Urothelium cell line (cell line): ENCODE measurements around the gene ACTN1.

Experiments used
- DNase-seq: peaks from one replicate; pipeline ENCODE4 v3.0.0; 2011; ENCODE audit warnings: low spot score, mixed read lengths
- FAIRE-seq: peaks from 2 replicates; lab custom pipeline; 2011; peaks lifted over from hg19 to GRCh38; lab: Jason Lieb, UNC

ACTN1 gene

DNA sequence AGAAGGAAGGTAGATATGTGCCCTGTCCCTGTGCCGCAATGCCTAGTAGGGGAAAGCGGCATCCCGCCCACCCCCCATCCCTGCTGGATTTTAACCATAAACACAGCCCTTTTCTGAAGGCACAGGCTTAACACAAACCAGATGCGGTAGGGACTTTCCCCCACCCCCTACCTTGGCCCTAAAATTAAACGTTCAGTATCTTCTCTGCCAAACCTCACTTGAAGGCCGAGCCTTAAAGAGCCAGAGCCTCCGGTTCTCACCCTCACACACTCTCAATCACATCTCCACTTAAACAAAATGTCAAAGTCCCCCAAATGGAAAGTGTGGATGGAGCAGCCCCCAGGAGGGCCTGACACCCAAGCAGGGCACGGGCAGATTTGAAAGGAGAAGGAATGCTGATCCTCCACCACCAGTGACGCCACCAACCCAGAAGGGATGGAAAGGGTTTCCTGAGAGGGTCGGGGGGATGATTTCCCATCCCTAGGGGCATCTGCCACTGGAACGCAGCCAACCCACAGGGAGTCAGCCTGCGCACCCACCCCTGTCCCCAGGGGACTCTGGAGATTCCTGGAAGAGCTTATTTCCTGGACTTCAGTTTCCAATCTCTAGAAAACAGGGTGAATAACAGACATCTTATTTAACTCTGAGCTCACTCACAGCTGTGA, 26.4 kb downstream of the ACTN1 start:
- DNase-seq: no peak

DNA sequence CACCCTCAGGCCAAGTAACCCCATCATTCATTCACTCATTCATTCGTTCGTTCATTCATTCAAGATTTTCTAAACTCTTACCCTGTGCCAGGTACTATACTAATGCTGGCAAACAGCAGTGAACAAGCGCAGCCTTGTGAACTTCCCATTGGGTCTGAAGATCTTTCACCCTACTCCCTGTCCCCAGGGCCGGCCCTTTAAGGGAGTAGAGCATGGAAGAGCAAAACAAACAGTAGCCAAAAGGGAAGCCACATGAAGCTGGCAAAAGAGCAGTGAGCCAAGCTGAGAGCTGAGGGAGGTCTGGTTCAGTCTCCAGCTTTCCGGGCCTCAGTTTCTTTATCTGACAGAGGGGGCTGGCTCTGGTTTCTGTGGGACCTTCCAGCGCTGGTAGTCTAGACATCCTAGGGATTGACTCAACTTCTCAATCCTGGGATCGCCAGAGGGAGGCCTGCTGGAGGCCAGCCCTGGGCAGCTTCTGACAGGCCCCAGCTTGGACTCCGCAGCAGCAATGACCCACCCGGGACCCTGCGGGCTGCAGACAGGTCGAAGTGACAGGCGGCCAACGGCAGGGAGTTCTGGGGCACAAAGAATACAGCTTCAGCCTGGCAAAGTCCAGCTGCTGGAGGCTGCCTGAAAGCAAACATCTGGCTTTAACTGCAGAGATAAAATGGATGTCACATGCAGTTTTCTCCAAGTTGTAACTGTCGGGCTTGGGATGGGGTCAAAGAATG, 27.1 kb downstream of the ACTN1 start:
- FAIRE-seq (peak; percentile 20), DNase-seq (no peak)

More for the DNA sequence above, 26.4 kb downstream of the ACTN1 start:
- peak; percentile 46 for FAIRE-seq

DNA sequence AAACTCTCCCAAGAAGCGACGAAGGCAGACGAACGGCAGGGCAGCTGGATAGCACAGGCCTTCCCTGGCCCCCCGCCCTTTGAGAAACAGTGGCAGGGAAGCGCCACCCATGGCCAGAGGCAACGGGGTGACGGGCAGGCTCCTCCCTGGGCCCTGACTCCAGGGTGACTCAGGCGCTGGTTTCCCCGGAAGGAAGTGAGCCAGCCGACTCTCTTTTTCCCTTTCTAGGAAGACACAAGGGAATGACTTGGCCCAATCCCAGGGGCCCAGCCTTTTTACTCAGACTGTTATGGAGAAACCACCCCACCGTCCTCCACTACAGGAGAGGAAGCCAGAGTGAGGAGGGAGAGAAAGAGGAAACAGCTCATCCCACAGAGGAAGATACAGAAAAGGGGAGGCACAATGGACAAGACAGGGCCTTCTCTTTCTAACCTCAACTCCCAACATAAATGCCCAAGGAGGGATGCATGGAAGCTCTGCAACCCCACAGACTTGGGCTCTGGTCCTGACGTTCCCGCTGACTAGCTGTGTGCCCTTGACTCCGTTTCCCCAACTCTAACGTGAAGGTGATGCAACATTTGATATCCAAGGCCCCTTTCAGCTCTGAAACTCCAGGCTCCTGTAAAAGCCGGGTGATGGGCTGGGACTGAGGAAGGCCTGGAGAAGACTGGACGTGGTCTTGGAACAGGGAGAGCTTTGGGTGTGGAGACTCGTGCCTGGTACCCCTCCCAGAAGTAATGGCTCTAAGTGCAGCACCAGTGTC, 27.9 kb downstream of the ACTN1 start:
- DNase-seq (peak; percentile 95), FAIRE-seq (peak; percentile 17)

DNA sequence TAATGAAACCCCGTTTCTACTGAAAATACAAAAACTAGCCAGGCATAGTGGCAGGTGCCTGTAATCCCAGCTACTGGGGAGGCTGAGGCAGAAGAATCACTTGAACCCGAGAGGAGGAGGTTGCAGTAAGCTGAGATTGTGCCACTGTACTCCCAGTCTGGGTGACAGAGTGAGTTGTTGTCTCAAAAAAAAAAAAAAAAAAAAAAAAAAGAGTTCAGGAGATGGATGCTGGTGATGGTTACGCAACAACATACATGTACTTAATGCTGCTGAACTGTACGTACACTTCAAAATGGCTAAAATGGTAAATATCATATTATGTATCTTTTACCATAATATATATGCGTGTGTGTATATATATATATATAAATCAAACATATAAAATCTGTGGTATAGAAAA, 29.0 kb downstream of the ACTN1 start:
- FAIRE-seq (no peak), DNase-seq (no peak)

DNA sequence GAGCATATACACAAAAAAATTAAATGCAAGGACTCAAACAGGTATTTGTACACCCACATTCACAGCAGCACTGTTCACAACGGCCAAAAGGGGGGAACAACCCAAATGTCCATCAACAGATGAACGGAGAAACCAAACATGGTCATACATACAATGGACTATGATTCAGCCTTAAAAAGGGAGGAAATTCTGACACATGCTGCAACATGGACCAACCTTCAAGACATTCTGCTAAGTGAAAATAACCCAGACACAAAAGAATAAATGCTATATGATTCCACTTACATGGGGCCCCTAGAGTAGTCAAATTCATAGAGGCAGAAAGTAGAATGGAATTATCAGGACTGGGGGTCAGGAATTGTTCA, 29.5 kb downstream of the ACTN1 start:
- FAIRE-seq: peak; percentile 83
- DNase-seq: no peak

DNA sequence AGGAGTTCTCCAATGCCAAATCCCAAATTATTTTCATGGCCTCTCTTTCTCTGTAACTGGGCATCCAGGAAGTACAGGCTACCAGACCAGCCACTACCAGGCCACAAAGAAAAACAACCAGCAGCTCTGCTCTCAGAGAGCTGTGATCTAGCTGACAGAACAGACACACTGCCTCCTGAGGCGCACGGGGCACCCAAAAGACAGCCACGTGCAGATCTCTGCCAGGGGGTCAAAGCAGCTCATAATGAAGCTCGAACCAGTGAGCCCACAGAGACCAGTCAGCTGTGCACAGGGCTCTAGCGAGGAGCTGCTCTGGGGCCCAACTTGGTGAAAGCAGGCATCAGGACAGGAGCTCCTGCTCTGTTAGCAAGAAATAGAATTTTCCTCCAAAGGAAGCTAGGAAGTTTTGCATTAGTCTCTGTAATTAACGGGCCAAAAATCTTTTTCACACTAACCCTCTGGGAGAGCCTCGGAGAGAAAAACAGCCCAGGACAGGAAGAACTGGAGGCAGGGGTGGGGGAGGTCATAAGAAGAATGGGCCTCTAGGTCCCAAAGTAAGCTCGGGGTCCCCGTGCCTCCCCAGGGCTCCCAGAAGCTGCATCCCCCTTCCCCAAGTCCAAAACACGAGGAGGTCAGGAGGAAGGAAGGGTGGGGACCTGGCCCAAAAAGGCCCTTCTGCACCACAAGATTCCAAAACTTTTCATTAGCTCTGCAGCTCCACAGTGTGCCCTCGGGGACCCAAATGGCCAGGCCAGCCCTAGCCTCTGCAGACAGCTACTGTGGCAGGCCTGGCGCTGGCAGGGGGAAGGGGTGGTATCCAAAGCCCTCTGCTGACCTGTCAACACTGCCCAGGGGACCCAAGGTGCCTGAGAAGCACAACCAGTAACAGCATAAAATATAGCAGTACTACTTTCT, 30.2 kb downstream of the ACTN1 start:
- DNase-seq (no peak), FAIRE-seq (peak; percentile 13)

DNA sequence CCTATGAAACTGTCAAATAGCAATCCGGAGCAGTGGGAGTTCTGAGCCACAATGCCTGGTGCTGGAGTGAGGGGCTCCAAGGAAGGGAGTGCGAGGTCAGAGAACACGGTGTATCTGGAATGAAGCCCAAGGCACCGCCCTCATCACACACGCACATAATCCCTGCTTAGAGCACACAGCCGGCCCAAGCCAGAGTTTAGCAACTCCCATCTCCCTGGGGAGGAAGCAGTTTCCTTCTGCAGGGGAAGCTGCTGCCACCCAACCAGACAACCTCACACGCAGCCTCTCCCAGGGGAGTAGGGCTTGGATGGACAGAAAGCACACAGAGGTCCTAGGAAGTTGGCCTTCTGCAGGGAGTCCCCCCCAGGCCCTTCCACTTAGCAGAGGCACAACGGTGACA, 31.3 kb downstream of the ACTN1 start:
- peak; percentile 55 for FAIRE-seq
- no peak for DNase-seq

DNA sequence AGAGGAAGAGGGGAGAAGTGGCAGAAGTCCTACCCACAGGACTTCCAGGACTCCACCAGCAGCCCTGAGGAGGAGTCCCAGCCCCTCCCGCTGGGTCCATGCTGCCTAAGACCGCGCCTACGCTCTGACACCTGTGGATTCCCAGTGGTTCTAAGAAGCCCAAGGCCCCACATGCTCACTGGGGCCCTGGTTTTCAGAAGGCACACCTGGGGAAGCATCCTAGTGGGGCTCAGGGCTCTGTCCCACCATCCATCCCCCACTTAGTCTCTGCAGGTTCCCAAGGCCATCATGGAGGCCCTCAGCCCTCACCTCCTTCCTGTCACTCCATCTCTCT, 32.6 kb downstream of the ACTN1 start:
- no peak for DNase-seq
- no peak for FAIRE-seq

DNA sequence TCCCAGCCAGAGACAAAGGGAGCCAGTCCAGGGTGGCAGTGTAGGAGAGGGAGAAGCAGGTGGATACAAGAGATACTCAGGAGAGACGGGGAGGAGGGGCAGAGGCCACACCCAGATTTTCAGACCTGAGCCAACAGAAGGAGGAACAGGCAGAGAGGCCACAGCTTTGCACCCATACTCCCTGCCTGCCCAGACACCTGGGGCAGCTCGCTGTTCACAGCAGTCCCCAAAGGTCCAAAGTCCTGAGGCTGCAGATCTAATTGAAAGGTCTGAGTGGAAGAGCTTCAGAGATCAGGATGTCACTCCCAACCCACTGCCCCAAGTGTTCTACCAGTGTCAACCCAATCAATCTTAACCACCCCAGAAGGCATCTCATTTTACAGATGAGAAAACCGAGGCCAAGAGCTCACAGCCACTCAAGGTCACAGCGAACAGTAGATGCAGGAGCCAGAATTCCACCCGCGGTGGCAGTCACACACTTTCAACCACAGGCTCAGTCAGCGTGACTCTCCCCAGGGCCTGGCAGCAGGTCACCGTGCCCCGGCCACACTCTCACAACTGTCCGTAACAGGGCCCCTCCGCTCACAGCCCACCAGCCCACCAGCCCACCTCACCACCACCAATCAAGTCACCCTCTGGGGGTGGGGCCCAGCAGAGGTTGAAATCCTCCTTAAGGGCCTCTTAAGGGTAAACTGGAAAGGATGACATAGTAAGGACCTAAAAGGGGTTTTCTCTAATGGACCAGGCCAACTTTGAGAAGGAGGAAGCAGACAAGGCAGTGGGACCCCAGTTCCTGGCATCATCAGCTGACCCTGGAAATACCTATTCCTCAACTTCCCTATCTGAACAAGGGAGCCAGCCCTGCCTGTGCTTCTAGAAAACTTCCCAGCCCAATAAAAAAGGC, 33.3 kb downstream of the ACTN1 start:
- DNase-seq (no peak), FAIRE-seq (peak; percentile 72)

DNA sequence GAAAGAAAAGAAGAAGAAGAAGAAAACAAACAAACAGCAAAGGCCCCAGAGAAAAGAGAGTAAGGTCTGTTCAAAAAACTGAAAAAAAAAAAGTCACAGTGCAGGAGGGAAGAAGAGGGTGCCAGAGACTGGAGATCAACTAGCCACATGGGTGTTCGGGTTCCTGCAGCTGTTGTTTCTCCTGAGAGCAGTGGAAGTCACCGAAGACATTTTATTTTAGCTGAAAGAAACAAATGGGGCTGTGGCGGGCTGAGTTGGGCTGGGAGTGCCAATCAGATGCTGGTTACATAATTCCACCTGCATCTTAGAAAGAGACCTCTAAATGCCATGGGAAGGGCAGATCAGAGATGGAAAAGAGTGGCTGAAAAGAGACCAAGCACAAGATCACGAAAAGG, 33.9 kb downstream of the ACTN1 start:
- DNase-seq (no peak), FAIRE-seq (no peak)

DNA sequence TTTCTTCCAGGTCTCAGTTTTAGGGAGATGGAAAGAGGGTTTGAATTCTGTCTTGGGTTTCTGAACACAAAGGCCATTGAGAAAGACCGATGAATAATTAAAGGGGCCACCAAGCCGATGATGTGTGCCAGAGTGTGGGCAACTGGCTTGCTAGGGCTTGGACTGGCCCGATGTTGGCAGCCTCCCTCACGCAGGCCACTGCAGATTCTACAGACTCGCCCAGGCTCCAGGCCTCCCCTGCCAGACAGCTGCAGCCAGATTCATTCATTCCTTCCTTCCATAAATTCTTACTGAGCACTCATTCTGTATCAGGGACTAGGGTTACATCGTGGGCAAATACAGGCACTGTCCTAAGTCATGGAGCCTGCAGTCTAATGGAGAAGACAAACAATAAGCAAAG, 34.9 kb downstream of the ACTN1 start:
- FAIRE-seq (no peak), DNase-seq (no peak)

DNA sequence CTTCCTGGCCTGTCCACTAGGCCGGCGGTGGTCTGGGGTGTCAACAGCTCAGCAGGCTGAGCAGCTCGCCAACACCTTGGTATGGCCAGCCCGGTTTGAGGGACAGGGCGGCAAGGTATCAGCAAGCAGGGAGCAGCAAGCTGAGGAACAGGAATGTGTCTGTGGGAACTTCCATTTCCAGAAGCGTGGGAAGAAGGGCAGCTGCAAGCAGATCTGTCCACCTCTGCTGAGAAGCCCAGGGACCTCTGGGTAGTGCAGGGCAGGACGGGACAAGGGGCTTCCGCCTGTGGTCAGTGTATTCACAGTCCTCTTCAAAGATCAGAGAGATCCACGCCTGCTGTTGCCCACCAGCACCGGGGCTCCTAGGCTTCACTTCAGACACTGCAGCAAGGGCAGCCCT, 36.0 kb downstream of the ACTN1 start:
- FAIRE-seq (no peak), DNase-seq (no peak)

DNA sequence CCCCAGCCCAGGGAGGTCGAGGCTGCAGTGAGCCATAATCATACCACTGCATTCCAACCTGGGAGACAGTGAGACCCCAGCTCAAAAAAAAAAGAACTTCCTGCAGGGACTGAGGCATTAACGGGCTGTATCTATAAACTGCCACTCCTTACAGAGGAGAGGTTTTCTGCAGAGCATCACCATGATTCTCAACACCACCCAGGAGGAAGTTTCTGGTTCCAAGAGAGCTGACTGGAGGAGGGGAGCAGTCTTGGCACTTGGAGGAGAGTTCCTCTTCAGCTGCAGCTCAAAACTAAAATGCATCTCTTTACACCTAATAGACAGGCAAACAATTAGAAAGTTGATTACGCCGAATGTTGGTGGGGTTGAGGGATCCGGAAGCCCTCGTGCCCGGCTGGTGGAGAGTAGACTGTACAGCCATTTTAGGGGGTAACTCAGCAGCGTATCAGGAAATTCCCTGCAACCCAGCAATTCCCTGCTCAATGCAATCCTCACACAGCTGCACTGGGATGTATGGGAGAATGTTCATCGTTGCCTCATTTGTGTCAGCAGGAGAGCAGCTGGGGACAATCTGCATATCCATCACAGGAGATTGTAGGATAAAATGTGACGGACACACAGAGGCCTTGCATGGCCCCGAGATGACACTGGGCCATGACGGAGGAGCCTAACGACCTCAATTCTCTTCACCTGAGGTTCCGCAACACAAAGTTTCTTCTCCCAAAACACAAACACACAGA, 36.6 kb downstream of the ACTN1 start:
- peak; percentile 77 for FAIRE-seq

DNA sequence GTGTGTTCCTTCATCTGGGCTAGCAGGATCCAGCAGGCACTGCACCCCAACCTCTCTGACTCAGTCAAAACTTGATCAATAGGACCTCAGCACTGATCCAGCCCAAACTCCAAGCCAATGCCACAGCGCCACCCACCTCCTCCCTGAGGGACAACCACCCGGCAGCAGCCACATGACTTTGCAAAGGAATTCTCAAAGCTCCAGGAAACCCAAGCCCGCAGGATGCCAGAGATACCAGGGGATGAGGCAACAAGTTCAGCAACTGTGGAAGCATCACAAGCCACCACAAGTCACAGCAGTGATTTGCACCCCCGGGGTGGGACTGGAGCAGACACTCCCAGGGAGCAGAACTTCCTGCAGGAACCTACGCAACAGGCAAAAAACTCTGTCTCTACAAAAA, 37.3 kb downstream of the ACTN1 start:
- DNase-seq (peak; percentile 92), FAIRE-seq (peak; percentile 90)

More for the DNA sequence above, 36.6 kb downstream of the ACTN1 start:
- DNase-seq: no peak

DNA sequence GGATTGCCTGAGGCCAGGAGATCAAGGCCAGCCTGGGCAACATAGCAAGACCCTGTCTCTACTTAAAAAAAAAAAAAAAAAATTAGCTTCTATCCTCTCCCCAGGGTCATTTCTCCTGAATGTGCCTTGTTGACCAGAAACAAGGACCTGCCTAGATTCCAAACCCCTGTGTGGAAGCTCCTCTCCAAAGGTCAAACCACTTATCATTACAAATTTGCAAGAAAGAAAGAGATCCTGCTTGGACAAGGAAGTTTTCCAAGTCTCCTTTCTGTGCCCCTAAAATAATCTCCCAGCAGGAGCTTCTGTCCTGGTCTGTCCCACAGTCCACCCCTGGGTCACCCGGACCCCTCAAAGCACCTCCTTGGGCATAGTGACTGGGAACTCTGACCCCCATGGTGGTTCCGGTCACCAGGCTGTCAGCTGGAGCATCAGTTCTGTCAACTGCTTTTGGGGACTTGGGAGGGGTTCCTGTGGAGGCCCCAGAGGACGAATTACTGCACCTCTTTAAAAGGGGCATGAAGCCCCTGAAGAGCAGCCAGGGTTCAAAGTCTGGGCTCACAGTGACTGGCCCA, 38.4 kb downstream of the ACTN1 start:
- no peak for FAIRE-seq

DNA sequence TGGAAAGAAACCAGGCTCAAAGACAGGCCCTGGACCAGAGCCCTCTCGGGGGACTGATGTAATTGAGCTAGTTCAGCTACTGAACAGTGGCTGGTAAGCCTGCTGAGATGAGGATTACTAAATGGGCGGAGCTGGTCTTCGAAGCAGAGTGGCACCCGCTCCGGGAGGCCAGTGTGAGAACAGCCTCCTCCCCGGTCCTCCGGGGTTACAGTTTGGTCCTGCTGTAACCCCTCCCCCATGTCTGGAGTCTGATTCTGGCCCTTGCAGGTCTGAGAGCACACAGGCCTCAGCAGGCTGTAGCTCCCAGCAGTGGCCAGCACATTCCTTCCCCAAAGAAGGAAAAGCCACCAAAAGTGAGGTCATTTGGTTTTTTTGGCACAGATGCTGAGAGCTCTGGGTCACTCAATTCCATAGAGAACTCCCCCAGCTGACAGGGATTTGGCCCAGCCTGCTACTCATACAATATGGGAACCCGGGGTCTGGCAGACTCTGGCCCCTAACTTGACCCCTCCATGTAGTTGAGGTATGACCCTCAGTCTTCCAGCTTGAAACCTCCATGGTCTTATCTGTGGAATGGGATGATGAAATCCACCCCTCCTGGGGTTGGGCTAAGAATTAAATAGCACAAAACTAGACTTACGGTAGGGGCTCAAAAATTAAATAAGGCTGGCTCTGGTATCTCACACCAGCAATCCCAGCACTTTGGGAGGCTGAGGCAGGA, 39.0 kb downstream of the ACTN1 start:
- FAIRE-seq (peak; percentile 95), DNase-seq (peak; percentile 96)

More for the DNA sequence above, 38.4 kb downstream of the ACTN1 start:
- no peak for DNase-seq

DNA sequence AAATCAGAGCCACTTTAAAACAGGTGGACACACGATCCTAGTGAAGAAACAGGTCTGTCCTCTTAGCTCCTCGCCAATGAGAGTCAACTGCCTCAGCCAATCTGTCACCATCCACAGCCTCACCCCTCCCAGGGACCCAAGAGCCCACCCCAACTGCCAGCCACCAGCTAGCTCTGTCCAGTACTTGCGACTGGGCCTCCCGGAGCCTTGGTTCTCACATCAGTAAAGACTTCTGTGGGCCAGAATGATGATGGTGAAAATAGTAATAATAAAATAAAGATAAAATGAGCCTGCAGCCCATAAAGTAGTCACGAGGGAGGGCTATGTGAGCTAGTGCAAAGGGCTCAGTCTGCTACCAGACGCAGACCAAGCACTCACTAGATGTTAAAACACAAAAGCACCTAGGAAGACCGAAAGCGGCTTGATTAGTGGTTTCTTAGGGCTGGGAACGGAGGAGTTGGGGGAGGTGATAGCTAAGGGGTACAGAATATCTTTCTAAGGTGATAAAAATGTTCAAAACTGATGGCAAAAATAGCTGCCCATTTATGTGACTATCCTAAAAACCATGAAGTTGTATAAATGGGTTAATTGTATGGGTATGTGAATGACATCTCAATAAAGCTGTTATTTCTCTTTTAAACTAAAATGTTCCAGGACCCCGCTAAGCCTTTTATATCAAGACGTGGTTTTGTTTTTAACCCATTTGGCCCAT, 39.8 kb downstream of the ACTN1 start:
- FAIRE-seq (no peak), DNase-seq (no peak)
